CD4-positive, CD25-positive, alpha-beta regulatory T cell (primary cell): ENCODE measurements around the gene CST11. TPM values are rescaled to one million over a fixed set of nuclear protein-coding genes. Genes with fewer than 3 reads are reported as not detected.
A peak's percentile ranks its signal among the peaks of the same experiment; 100 is the strongest.

Source experiments
- ATAC-seq, 2 donors: fragments of 150-1000 bp; cut with Tn5 transposase; one replicate each; pipeline ENCODE4 v1.10.0; 2021; ENCODE audit warnings: low read depth in 2 of 2, moderate number of reproducible peaks in 2 of 2, moderate library complexity in 1 of 2
- DNase-seq, 3 donors: peaks; one replicate each; pipeline versions ENCODE4 v3.0.0 to v3.0.0-alpha.2; 2012 to 2022; ENCODE audit warnings: mixed read lengths in 1 of 3
- H3K27ac ChIP-seq: one replicate; pipeline ENCODE4 v1.7.0; 2013; ENCODE audit warnings: mild to moderate bottlenecking, low read length; ENCODE audit not compliant: insufficient read depth, poor library complexity, severe bottlenecking
- H3K27me3 ChIP-seq: one replicate; pipeline ENCODE4 v1.7.0; 2013; ENCODE audit warnings: low read length; ENCODE audit not compliant: control insufficient read depth, insufficient read depth
- H3K36me3 ChIP-seq: one replicate; pipeline ENCODE4 v1.7.0; 2013; ENCODE audit warnings: mild to moderate bottlenecking, low read length, moderate library complexity; ENCODE audit not compliant: control insufficient read depth, insufficient read depth
- H3K4me1 ChIP-seq: 2 replicates; pipeline ENCODE4 v1.7.0; 2013; ENCODE audit warnings: mild to moderate bottlenecking, low read length; ENCODE audit not compliant: insufficient read depth, control insufficient read depth, poor library complexity, severe bottlenecking
- H3K4me3 ChIP-seq: one replicate; pipeline ENCODE4 v1.7.0; 2013; ENCODE audit warnings: low read depth, mild to moderate bottlenecking, low read length, moderate library complexity
- H3K9me3 ChIP-seq, 2 experiments: 1 replicate in 1 of 2; 2 replicates in 1 of 2; pipeline ENCODE4 v1.7.0; 2013; ENCODE audit warnings: low read length in 2 of 2, mild to moderate bottlenecking in 1 of 2, moderate library complexity in 1 of 2; ENCODE audit not compliant: control insufficient read depth in 2 of 2
- H3K27ac Mint-ChIP-seq, 3 donors: one replicate each; pipeline ENCODE4 v1.8.0; 2020 to 2022; ENCODE audit warnings: mild to moderate bottlenecking in 3 of 3, mixed read lengths in 3 of 3, moderate library complexity in 2 of 3
- H3K27me3 Mint-ChIP-seq: one replicate; pipeline ENCODE4 v1.8.0; 2022; ENCODE audit warnings: mild to moderate bottlenecking, mixed read lengths
- H3K36me3 Mint-ChIP-seq: one replicate; pipeline ENCODE4 v1.8.0; 2020; ENCODE audit warnings: mixed read lengths
- H3K4me1 Mint-ChIP-seq, 4 donors: one replicate each; pipeline ENCODE4 v1.8.0; 2020 to 2022; ENCODE audit warnings: mixed read lengths in 4 of 4, mild to moderate bottlenecking in 1 of 4
- H3K4me3 Mint-ChIP-seq, 4 donors: one replicate each; pipeline ENCODE4 v1.8.0; 2020 to 2022; ENCODE audit warnings: mild to moderate bottlenecking in 4 of 4, mixed read lengths in 4 of 4, moderate library complexity in 3 of 4
- H3K9me3 Mint-ChIP-seq, 7 donors: one replicate each; pipeline ENCODE4 v1.8.0; 2020 to 2022; ENCODE audit warnings: mixed read lengths in 7 of 7, mild to moderate bottlenecking in 3 of 7, moderate library complexity in 2 of 7
- polyA plus RNA-seq, 4 donors: library from polyadenylated mRNA; unstranded; fragments of 300-500 nt; fragmentation: Illumina TruSeq; gene quantifications; one replicate each; pipeline ENCODE4 v1.2.3, GENCODE V29; 2021
- total RNA-seq: library from RNA; stranded (reverse); gene quantifications from one replicate; pipeline ENCODE4 v1.2.3, GENCODE V29; 2022

The CST11 gene
- total and polyA plus RNA-seq, 5 donors from 2014 or later, result not detected

GRCh38 chr20:23435626-23436539 is 16.8 kb downstream of the CST11 start:
- Histone ChIP-seq H3K4me3 (no peak overlapping the region), H3K27ac (no peak overlapping the region), H3K9me3 (no peaks in the 10 kb centered on the region), H3K36me3 (no peaks in the 10 kb centered on the region), H3K27me3 (no peaks in the 10 kb centered on the region), H3K4me1 (no peaks in the 10 kb centered on the region)
- H3K27ac Mint-ChIP-seq, result no peak overlapping the region
- H3K4me3 Mint-ChIP-seq, result no peak overlapping the region
- DNase-seq (no peak), ATAC-seq (no peak)
- H3K27me3 Mint-ChIP-seq, result no peaks in the 10 kb centered on the region
- H3K9me3 Mint-ChIP-seq, result no peaks in the 10 kb centered on the region
- no peaks in the 10 kb centered on the region for H3K4me1 Mint-ChIP-seq
- no peaks in the 10 kb centered on the region for H3K36me3 Mint-ChIP-seq

- no peaks in the 10 kb centered on the region for H3K27me3 ChIP-seq
These were observed 18.0 kb downstream of the CST11 start for GRCh38 chr20:23434521-23435313.

GRCh38 chr20:23433628-23434027 is 19.0 kb downstream of the CST11 start:
- Histone ChIP-seq H3K27me3 (no peaks in the 10 kb centered on the region), H3K27ac (no peak overlapping the region), H3K4me1 (no peaks in the 10 kb centered on the region), H3K36me3 (no peaks in the 10 kb centered on the region), H3K4me3 (no peak overlapping the region), H3K9me3 (no peaks in the 10 kb centered on the region)
- Mint-ChIP-seq H3K4me1 (no peaks in the 10 kb centered on the region), H3K27ac (no peak overlapping the region), H3K27me3 (no peaks in the 10 kb centered on the region), H3K36me3 (no peaks in the 10 kb centered on the region), H3K4me3 (no peak overlapping the region), H3K9me3 (no peaks in the 10 kb centered on the region)
- no peak for DNase-seq
- no peak for ATAC-seq

More at GRCh38 chr20:23434521-23435313, 18.0 kb downstream of the CST11 start:
- H3K36me3 ChIP-seq, result no peaks in the 10 kb centered on the region
- no peaks in the 10 kb centered on the region for H3K9me3 ChIP-seq
- H3K36me3 Mint-ChIP-seq, result no peaks in the 10 kb centered on the region
- no peak overlapping the region for H3K27ac ChIP-seq
- H3K4me1 ChIP-seq, result no peaks in the 10 kb centered on the region
- no peak overlapping the region for H3K4me3 Mint-ChIP-seq
- H3K9me3 Mint-ChIP-seq, result no peaks in the 10 kb centered on the region
- H3K4me3 ChIP-seq, result no peak overlapping the region
- H3K4me1 Mint-ChIP-seq, result no peaks in the 10 kb centered on the region
- no peaks in the 10 kb centered on the region for H3K27me3 Mint-ChIP-seq
- no peak overlapping the region for H3K27ac Mint-ChIP-seq
- ATAC-seq, result no peak
- no peak for DNase-seq

- peaks cover under 1 to 8% (median 6%) of the 10 kb centered on the region in 4 donors for H3K4me1 Mint-ChIP-seq
These were observed 27.5 kb downstream of the CST11 start for GRCh38 chr20:23425129-23425528.

GRCh38 chr20:23420943-23421931 is 31.4 kb downstream of the CST11 start, which contains the start of gene NAPB:
NAPB (minus strand) TSS chr20:23421488; CDS start chr20:23421402, 86 bp downstream.
- peaks cover 20 to 38% (median 25%) of the 10 kb centered on the region in 4 donors for H3K4me1 Mint-ChIP-seq

More at GRCh38 chr20:23425129-23425528, 27.5 kb downstream of the CST11 start:
- peaks cover 24% of the 10 kb centered on the region for H3K27me3 Mint-ChIP-seq
- H3K36me3 Mint-ChIP-seq, result no peaks in the 10 kb centered on the region
- H3K27ac Mint-ChIP-seq, result peak overlapping the region in 1 of 3 donors; percentile 20
- ATAC-seq (no peak), DNase-seq (no peak)
- H3K4me1 ChIP-seq, result peaks cover 10% of the 10 kb centered on the region
- no peaks in the 10 kb centered on the region for H3K36me3 ChIP-seq
- H3K4me3 ChIP-seq, result no peak overlapping the region
- H3K9me3 Mint-ChIP-seq, result no peaks in the 10 kb centered on the region
- no peaks in the 10 kb centered on the region for H3K9me3 ChIP-seq
- no peaks in the 10 kb centered on the region for H3K27me3 ChIP-seq
- H3K4me3 Mint-ChIP-seq, result no peak overlapping the region
- no peak overlapping the region for H3K27ac ChIP-seq

GRCh38 chr20:23419995-23420901 is 32.4 kb downstream of the CST11 start:
- ATAC-seq (no peak), DNase-seq (peak; percentile 34 to 58 (median 37))
- no peaks in the 10 kb centered on the region for H3K27me3 ChIP-seq
- H3K27ac Mint-ChIP-seq, result peak overlapping the region; percentile 86 to 95 (median 93)
- H3K27me3 Mint-ChIP-seq, result peaks cover 21% of the 10 kb centered on the region
- peaks cover 3% of the 10 kb centered on the region for H3K36me3 Mint-ChIP-seq
- no peaks in the 10 kb centered on the region for H3K9me3 ChIP-seq
- H3K4me3 Mint-ChIP-seq, result peak overlapping the region; percentile 88 to 97 (median 92)
- H3K4me3 ChIP-seq, result peak overlapping the region; percentile 85
- no peaks in the 10 kb centered on the region for H3K36me3 ChIP-seq
- H3K4me1 Mint-ChIP-seq, result peaks cover 20 to 44% (median 29%) of the 10 kb centered on the region in 4 donors
- peak overlapping the region; percentile 61 for H3K27ac ChIP-seq
- peaks cover 22% of the 10 kb centered on the region for H3K4me1 ChIP-seq
- no peaks in the 10 kb centered on the region for H3K9me3 Mint-ChIP-seq

More at GRCh38 chr20:23420943-23421931, 31.4 kb downstream of the CST11 start, which contains the start of gene NAPB:
- Mint-ChIP-seq H3K27ac (peak within 1 kb of the TSS in 2 of 3 donors; percentile 37 to 95), H3K9me3 (no peaks in the 10 kb centered on the region), H3K4me3 (peak within 1 kb of the TSS; percentile 88 to 97 (median 92)), H3K27me3 (peaks cover 24% of the 10 kb centered on the region), H3K36me3 (no peaks in the 10 kb centered on the region)
- peaks cover 22% of the 10 kb centered on the region for H3K4me1 ChIP-seq
- ATAC-seq (peak; percentile 100), DNase-seq (peak; percentile 88 to 95 (median 90))
- no peaks in the 10 kb centered on the region for H3K27me3 ChIP-seq
- H3K27ac ChIP-seq, result peak within 1 kb of the TSS; percentile 61
- no peaks in the 10 kb centered on the region for H3K36me3 ChIP-seq
- peak within 1 kb of the TSS; percentile 85 for H3K4me3 ChIP-seq
- no peaks in the 10 kb centered on the region for H3K9me3 ChIP-seq
